K562 (cell line): Measurements from ENCODE around the gene ZC3H8. TPM values are rescaled to one million over a fixed set of nuclear protein-coding genes. Genes with fewer than 3 reads are reported as not detected.

Experiments
- CHD4 ChIP-seq: fragments of 200-600 bp; sonication (generic); IDR thresholded peaks from 3 replicates; pipeline ENCODE4 v1.6.1; 2012; ENCODE audit warnings: low read depth, mild to moderate bottlenecking, mixed read lengths, low read length, inconsistent platforms; ENCODE audit not compliant: insufficient read depth, insufficient replicate concordance, poor library complexity, severe bottlenecking
- CREB3L1 ChIP-seq: fragments of 450-650 bp; IDR thresholded peaks from 2 replicates; pipeline ENCODE4 v1.6.1; 2014; ENCODE audit warnings: low read depth, mild to moderate bottlenecking, moderate library complexity, borderline replicate concordance
- ELK3 ChIP-seq: fragments of 450-650 bp; formaldehyde crosslinking; IDR thresholded peaks from 2 replicates; pipeline ENCODE4 v1.4.0; 2020; ENCODE audit warnings: mild to moderate bottlenecking
- ETV5 ChIP-seq: sonication (generic); formaldehyde crosslinking; IDR thresholded peaks from 2 replicates; pipeline ENCODE4 v1.4.0; 2020; ENCODE audit warnings: low read depth, mild to moderate bottlenecking, missing genetic modification reagents
- EWSR1 ChIP-seq: fragments of 450-650 bp; IDR thresholded peaks from 2 replicates; pipeline ENCODE4 v1.6.1; 2018; ENCODE audit warnings: borderline replicate concordance, mild to moderate bottlenecking, low read depth, moderate library complexity; ENCODE audit not compliant: partially characterized antibody
- FOXA1 ChIP-seq: fragments of 450-650 bp; IDR thresholded peaks from 2 replicates; pipeline ENCODE4 v1.6.1; 2016; ENCODE audit warnings: mild to moderate bottlenecking, borderline replicate concordance
- GATA2 ChIP-seq: sonication (generic); formaldehyde crosslinking; IDR thresholded peaks from 2 replicates; pipeline ENCODE4 v1.4.0; 2020; ENCODE audit warnings: mild to moderate bottlenecking, missing genetic modification reagents
- KHSRP ChIP-seq: fragments of 450-650 bp; IDR thresholded peaks from 2 replicates; pipeline ENCODE4 v1.6.1; 2017
- MCM3 ChIP-seq: fragments of 450-650 bp; IDR thresholded peaks from 2 replicates; pipeline ENCODE4 v1.6.1; 2016
- MLX ChIP-seq, 2 experiments: fragments of 450-650 bp in 1 of 2; sonication (generic) in 1 of 2; formaldehyde crosslinking; conservative IDR thresholded peaks; 2 replicates each; pipeline versions ENCODE4 v1.4.0 to v1.8.1; 2020 to 2022; ENCODE audit warnings: mild to moderate bottlenecking in 1 of 2, missing genetic modification reagents in 1 of 2
- NCOA1 ChIP-seq: fragments of 450-650 bp; IDR thresholded peaks from 2 replicates; pipeline ENCODE4 v1.6.1; 2016; ENCODE audit warnings: low read depth
- PHF20 ChIP-seq: fragments of 450-650 bp; IDR thresholded peaks from 2 replicates; pipeline ENCODE4 v1.6.1; 2018; ENCODE audit not compliant: partially characterized antibody
- POLR2AphosphoS5 ChIP-seq: IDR thresholded peaks from 2 replicates; pipeline ENCODE4 v1.6.1; 2011; ENCODE audit warnings: mild to moderate bottlenecking, low read depth, low read length, moderate library complexity; ENCODE audit not compliant: control insufficient read depth, insufficient read depth
- POLR3G ChIP-seq: IDR thresholded peaks from 2 replicates; pipeline ENCODE4 v1.6.1; 2011; ENCODE audit not compliant: insufficient read length, insufficient replicate concordance; ENCODE audit errors: extremely low read depth
- ZBTB12 ChIP-seq: fragments of 250-450 bp; sonication (Bioruptor Pico); IDR thresholded peaks from 2 replicates; pipeline ENCODE4 v1.4.0; 2020
- ZBTB33 ChIP-seq: sonication (generic); formaldehyde crosslinking; IDR thresholded peaks from 2 replicates; pipeline ENCODE4 v1.8.1; 2023; ENCODE audit warnings: mild to moderate bottlenecking, missing genetic modification reagents
- ZFP1 ChIP-seq: fragments of 450-650 bp; formaldehyde crosslinking; IDR thresholded peaks from 2 replicates; pipeline ENCODE4 v1.4.0; 2020; ENCODE audit warnings: mild to moderate bottlenecking, mixed read lengths
- ZNF12 ChIP-seq: sonication (generic); formaldehyde crosslinking; IDR thresholded peaks from 2 replicates; pipeline ENCODE4 v1.4.0; 2020; ENCODE audit warnings: mild to moderate bottlenecking, missing genetic modification reagents
- ZNF197 ChIP-seq: fragments of 200-800 bp; sonication (Bioruptor generic); IDR thresholded peaks from 2 replicates; pipeline ENCODE4 v1.6.1; 2016; ENCODE audit warnings: low read depth, missing genetic modification characterization, missing compliant biosample characterization
- polyA plus RNA-seq, 8 experiments: library from polyadenylated mRNA; depleted of rRNA in 4 of 8; stranded (reverse) in 5 of 8; unstranded in 3 of 8; fragments of >200 nt; fragmentation: Nextera tagmentation in 2 of 8; fragmentation: Illumina TruSeq in 1 of 8; extraction: Ambion mirVana in 2 of 8; extraction: Trizol in 1 of 8; gene quantifications; 2 replicates each; pipeline versions ENCODE4 v1.2.1 to v1.2.3, GENCODE V29; 2011 to 2014; ENCODE audit warnings: inconsistent platforms in 1 of 8, missing spikeins in 1 of 8
- total RNA-seq, 7 experiments: library from RNA; depleted of rRNA in 6 of 7; stranded (reverse); fragments of >200 nt in 6 of 7; fragmentation: Illumina TruSeq in 2 of 7; extraction: Trizol in 2 of 7; gene quantifications; 2 replicates each; pipeline versions ENCODE4 v1.2.1 to v1.2.3, GENCODE V29; 2011 to 2021; ENCODE audit warnings: low replicate concordance in 1 of 7

Gene ZC3H8
- total and polyA plus RNA-seq, 9 of the 15 experiments (the other 6 are each of a cell fraction or from before 2014, with no cell fraction given), result 11.6 to 41.5 (median 27.5) TPM

GRCh38 chr2:112187805-112188596 is 66.8 kb downstream of the ZC3H8 start (continued):
- TF ChIP-seq POLR2AphosphoS5 (peak; percentile 35; the same call in 1 of the 2 replicates), ZBTB12 (CRISPR knock-in tag) (no peak), KHSRP (no peak), CHD4 (no peak), MLX (CRISPR knock-in tag; conservative IDR thresholded peaks at IDR 0.05) (no peak), ZFP1 (CRISPR knock-in tag) (no peak), ETV5 (CRISPR knock-in tag) (0 out of 2 replicates have a peak, but pooled peaks have one; percentile 13), MCM3 (no peak), ELK3 (no peak), ZBTB33 (CRISPR knock-in tag) (0 out of 2 replicates have a peak, but pooled peaks have one; percentile 29), GATA2 (no peak), ZNF197 (CRISPR knock-in tag) (peak; percentile 39; the same call in 1 of the 2 replicates), NCOA1 (0 out of 2 replicates have a peak, but pooled peaks have one; percentile 47), PHF20 (no peak), ZNF12 (CRISPR knock-in tag) (no peak), CREB3L1 (peak; percentile 53; the same call in 1 of the 2 replicates), FOXA1 (no peak), EWSR1 (no peak), POLR3G (no peak)
